NCI-H2029 treated with DMSO at 0.1 percent for 48 hours (cell line): ENCODE results near the gene PTPN18.
"Not testable (repeated sequence)": the region's sequence is repeated elsewhere in the genome, so short reads cannot be mapped to it uniquely, and the experiment has no call there.

Source experiments
- DNase-seq: peaks from one replicate; lab custom pipeline; 2025; lab: John Stamatoyannopoulos, UW

Gene PTPN18, protein sequence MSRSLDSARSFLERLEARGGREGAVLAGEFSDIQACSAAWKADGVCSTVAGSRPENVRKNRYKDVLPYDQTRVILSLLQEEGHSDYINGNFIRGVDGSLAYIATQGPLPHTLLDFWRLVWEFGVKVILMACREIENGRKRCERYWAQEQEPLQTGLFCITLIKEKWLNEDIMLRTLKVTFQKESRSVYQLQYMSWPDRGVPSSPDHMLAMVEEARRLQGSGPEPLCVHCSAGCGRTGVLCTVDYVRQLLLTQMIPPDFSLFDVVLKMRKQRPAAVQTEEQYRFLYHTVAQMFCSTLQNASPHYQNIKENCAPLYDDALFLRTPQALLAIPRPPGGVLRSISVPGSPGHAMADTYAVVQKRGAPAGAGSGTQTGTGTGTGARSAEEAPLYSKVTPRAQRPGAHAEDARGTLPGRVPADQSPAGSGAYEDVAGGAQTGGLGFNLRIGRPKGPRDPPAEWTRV

DNA sequence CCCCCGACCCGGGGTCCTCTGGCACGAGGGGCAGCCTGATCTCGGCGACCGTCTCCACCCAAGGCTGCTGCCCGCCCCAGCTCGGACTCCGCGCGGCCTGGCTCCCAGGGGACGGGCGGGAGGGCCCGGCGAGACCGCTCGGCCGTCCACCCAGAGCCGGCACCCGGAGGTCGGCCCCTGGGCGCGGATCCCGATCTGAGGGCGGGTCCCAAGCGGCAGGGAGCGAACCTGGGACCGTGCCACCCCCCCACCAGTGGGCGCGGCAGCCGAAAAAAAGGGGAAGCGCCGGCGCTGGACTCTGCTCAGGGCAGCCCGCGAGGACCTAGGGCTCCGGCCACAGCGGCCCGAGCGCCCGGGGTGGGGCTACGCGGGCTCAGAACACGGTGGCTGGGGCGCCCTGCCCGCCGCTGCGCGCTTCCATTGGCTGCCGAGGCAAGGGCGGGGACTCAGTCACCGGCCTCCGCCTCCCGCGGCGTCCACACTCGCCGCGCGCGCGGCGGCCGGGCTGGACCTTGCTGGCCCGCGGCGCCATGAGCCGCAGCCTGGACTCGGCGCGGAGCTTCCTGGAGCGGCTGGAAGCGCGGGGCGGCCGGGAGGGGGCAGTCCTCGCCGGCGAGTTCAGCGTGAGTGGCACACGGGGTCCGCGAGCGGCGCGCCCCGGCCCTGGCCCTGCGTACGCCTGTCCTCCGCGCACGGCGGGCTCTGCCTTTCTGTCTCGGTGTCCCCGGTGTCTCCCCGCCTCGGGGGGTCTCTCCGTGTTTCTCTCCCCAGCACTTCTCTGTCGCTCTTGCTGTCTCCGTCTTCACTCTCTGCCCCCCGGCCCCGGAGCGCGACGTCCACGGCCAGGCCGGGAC is at the start of gene PTPN18:
TSS of gene PTPN18 (plus strand) at position 479 of the 854 bp plus-strand sequence. CDS start at position 531, 52 bp downstream.
- no peak for DNase-seq

GRCh38 chr2:130307850-130308249 is 48.0 kb upstream of the PTPN18 start:
- no peak for DNase-seq

- no peak for DNase-seq
Measured at GRCh38 chr2:130310881-130311280, 45.0 kb upstream of the PTPN18 start.

GRCh38 chr2:130313812-130314334 is 42.0 kb upstream of the PTPN18 start:
- DNase-seq: no peak

DNA sequence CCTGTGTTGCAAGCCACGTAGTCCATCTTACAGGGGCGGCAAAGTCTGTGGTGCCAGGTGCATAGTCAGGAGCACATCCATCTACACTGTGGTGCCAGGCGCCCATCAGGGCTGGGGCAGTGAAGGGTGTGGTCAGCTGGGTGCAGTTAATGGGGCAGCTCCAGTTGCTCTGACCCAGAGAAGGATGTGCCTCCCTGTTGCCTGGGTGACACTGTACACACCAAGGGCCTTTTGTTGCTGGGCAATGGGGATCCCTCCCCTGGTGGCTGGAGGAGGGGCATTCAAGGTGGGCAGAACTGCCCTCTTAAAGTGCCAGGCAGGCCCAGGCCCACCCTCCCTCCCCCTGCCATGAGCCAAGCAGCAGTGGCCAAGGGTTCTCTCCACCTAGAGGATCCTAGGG is 41.5 kb upstream of the PTPN18 start:
- no peak for DNase-seq

DNA sequence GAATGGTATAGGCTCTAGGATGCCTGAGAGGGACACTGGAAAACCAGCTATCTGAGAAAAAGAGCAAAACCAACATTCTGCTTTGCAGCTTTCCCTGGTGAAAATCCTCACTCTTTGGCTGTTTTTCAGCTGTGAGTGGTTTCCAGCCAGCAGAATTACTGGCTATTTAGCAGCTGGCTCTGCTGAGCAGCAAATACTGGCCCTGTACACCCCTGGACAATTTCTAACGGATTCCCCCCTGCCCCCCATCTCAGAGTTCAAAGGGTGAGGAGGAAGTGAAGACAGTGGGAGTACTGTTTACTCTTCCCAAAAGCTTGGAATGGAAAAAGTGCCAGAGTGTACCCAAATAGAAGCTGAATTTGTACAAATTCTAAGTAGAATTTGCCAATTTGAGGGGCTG is 39.3 kb upstream of the PTPN18 start:
- DNase-seq: no peak

- DNase-seq: no peak
Measured at GRCh38 chr2:130318906-130319305, 37.0 kb upstream of the PTPN18 start.

DNA sequence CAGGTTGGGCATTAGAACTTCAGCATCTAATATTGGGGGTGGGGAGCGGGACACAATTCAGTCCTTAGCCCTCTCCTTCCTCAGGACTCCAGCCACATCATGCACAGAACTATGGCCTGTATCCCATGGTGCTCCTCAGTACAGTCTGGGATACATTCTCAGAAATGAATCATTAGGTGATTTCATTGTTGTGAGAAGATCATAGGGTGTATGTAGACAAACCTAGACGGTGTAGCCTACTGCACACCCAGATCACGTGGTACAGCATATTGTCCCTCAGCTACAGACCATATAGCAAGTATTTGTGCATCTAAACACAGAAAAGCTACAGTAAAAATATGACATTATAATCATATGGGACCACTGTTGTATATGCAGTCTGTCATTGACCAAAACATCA is 36.3 kb upstream of the PTPN18 start:
- no peak for DNase-seq

GRCh38 chr2:130327703-130328527 is 27.9 kb upstream of the PTPN18 start:
- DNase-seq: no peak

GRCh38 chr2:130328710-130329109 is 27.1 kb upstream of the PTPN18 start:
- peak; percentile 21 for DNase-seq

- peak; percentile 32 for DNase-seq
Measured at GRCh38 chr2:130332271-130333073, 23.4 kb upstream of the PTPN18 start.

DNA sequence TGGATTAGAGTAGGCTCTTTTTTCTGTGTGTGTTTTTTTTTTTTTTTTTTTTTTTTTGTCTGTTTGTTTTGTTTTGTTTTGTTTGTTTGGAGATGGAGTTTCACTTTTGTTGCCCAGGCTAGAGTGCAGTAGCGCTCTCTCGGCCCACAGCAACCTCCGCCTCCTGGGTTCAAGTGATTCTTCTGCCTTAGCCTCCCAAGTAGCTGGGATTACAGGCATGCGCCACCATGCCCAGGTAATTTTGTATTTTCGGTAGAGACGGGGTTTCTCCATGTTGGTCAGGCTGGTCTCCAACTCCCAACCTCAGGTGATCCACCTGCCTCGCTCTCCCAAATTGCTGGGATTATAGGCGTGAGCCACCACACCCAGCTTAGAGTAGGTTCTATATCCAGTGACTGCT is 22.6 kb upstream of the PTPN18 start:
- not testable (repeated sequence) for DNase-seq

DNA sequence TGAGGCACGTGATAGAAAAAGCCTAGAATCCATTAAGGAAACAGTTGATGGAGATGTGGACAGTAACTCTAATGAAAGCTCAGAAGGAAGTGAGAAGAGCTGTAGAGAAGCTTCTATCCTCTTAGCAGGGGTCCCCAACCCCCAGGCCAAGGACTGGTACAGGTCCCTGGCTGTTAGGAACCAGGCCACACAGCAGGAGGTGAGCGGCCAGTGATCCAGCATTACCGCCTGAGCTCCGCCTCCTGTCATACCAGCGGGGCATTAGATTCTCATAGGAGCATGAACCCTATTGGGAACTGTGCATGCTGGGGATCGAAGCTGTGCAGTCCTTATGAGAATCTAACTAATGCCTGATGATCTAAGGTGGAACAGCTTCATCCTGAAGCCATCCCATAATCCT is 21.8 kb upstream of the PTPN18 start:
- DNase-seq: no peak

- no peak for DNase-seq
Measured at GRCh38 chr2:130335226-130335625, 20.6 kb upstream of the PTPN18 start.

- DNase-seq: no peak
Measured at GRCh38 chr2:130336150-130336876, 19.5 kb upstream of the PTPN18 start.

DNA sequence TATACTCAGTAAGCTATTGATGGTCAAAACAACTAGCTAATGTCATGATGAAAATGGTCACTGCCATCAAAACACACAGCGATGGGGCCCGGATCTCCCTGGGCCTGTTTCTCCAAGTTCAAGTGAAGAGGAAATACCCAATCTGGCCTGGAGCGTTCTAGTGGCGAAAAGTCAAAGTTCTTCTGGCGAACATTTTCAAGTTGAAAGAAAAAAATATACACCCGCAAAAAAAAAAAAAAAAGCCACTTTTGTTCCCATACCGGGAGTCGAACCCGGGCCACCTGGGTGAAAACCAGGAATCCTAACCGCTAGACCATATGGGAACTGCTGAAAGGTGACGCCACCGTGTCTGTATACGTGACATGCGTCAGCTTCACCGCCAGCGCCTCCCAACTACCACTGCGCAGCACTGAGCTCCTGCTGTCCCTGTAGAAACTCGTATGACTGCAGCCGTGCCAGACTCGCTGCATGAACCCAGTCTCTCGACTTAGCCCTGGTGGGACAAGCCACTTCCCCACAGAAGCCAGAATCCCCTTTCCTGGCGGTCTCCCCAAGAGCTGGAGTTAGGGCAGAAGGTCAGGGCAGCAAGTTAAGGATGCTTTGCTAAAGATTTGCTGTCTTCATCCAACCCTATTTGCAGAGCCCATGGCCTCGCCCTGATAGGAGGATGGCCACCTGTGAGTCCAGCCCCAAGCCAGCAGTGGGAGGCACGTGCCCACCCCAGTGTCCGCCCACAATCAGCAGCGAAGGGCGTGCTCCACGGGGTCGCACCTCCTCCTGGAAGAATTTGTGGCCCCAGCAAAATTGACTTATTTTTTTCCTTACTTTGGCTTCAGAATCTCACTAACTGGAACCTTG is 18.8 kb upstream of the PTPN18 start:
- peak; percentile 48 for DNase-seq

GRCh38 chr2:130337735-130338325 is 18.0 kb upstream of the PTPN18 start:
- no peak for DNase-seq

DNA sequence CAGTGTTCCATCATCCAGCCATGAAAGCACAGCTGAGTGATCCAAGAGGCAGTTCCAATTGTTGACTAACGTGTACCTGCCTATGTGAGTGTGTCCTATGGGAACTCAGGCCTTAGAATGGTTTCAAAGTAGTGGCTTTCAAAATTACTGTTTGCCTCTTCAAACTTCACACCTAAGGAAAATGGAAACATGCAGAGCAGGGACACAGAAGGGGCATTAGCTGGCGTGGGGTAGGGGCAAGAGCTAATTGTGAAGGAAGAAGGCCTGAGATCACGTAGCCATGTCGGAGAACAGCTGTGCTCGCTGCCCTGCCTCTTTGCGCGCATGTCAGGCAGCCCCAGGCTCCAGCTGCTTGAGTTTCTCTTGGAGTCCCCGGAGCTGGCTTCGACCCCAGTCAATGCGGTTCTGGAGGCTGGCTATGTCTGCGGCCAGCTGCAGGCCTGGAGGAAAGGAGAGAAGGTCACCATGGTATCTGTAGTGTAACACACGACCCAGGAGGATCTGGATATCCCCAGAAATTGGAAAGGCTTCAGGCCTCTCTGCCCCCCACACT is 17.0 kb upstream of the PTPN18 start:
- no peak for DNase-seq
